ENCODE measurements around the gene CSH2. TPM values are rescaled to one million over a fixed set of nuclear protein-coding genes. Genes with fewer than 3 reads are reported as not detected.

CSH2 gene
- total and polyA plus RNA-seq, 2 experiments from 2014 or later: not detected

DNA sequence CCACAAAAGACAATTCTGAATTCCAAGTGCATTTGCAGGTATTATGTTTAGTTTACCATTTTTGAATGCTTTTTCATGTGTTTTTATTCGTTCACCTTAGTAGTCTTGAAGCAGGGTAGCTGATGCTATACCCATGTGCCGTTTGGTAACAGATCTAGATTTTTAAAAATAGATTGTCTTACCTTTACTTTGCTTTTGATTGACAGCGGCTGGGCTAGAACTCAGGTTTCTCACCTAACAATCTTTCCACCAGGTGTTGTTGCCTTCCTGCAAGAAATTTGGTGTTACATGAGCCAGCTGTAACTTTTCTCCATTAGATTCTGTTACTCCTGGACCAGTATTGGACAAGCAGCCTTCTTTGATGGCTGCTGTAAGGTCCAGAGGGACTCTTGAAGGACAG lies 44.5 kb downstream of the CSH2 start:
- Histone ChIP-seq H3K4me3 (no peak overlapping the region), H3K27me3 (no peaks in the 10 kb centered on the region), H3K27ac (no peak overlapping the region), H3K4me1 (ENCODE audit: low read depth) (peaks cover 8% of the 10 kb centered on the region), H3K36me3 (peaks cover 40% of the 10 kb centered on the region), H3K9me3 (ENCODE audit: low read depth) (no peaks in the 10 kb centered on the region)
- TF ChIP-seq, protein P1, sequence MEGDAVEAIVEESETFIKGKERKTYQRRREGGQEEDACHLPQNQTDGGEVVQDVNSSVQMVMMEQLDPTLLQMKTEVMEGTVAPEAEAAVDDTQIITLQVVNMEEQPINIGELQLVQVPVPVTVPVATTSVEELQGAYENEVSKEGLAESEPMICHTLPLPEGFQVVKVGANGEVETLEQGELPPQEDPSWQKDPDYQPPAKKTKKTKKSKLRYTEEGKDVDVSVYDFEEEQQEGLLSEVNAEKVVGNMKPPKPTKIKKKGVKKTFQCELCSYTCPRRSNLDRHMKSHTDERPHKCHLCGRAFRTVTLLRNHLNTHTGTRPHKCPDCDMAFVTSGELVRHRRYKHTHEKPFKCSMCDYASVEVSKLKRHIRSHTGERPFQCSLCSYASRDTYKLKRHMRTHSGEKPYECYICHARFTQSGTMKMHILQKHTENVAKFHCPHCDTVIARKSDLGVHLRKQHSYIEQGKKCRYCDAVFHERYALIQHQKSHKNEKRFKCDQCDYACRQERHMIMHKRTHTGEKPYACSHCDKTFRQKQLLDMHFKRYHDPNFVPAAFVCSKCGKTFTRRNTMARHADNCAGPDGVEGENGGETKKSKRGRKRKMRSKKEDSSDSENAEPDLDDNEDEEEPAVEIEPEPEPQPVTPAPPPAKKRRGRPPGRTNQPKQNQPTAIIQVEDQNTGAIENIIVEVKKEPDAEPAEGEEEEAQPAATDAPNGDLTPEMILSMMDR (IDR thresholded peaks at IDR 0.05; ENCODE audit: low read depth, low read length): no peak
- DNase-seq (ENCODE audit: low read depth in 1 of 2, low spot score in 1 of 2): no peak

DNA sequence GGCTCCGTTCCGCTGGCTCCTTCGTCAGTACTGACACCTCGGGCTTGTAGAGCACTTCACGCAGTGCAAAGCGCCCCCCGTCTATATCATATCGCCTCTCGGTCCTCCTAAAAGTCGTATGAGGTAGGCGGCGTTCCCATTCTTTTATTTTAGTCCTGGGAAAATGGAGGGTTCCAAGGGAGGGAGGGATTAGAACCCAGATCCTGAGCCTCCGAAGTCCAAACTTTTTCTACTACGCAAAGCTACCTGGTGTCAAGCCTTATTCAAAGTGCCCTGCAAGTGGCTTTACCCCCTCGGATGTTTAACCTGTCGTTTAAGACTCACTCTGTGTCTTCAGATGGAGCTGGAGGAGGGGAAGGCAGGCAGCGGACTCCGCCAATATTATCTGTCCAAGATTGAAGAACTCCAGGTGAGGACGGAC lies 45.7 kb downstream of the CSH2 start:
- Histone ChIP-seq H3K27me3 (no peaks in the 10 kb centered on the region), H3K4me3 (peak overlapping the region; percentile 72), H3K36me3 (peaks cover 34% of the 10 kb centered on the region), H3K27ac (peak overlapping the region; percentile 97), H3K9me3 (ENCODE audit: low read depth) (no peaks in the 10 kb centered on the region), H3K4me1 (ENCODE audit: low read depth) (peaks cover 8% of the 10 kb centered on the region)
- TF ChIP-seq, protein P1 (IDR thresholded peaks at IDR 0.05; ENCODE audit: low read depth, low read length): no peak
- no peak for DNase-seq (ENCODE audit: low read depth in 1 of 2, low spot score in 1 of 2)

DNA sequence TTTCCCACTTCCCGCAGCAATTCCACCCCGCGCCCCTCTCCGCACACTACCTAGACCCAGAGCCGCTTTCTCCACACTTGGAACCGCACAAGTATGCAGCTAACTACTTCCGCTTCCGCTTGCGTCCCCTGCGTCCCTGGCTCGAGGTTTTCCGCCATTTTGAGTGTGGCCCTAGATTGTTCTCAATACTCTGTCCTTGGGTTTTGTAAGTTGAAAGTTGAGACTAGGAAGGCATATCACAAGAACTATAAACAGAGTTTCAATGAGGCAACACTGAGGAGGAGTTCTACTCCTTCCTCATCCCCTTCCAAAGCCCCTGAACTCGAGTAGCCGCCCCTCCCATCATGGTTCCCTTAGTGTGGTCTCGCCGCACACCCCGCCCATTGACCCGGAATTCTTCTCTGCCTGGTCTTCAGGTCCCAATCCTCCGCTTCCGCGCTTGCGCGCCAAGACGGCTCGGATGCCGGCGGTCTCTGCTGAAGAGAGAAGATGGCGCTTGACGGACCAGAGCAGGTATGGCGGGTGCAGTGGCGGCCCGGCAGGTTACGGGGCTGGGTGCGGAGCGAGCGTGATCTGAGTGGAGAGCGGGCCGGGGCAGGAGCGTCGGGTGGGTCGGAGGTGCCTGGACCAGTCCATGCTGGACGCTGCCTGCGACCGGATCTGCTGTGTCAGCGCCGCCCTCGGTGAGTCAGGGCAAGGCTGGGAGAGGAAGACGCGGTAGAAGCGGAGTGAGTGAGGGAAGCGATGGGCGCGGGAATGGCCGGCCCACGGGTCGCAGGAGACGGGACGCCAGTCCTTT lies 46.3 kb downstream of the CSH2 start, which contains the start of the genes FTSJ3 and PSMC5:
FTSJ3 (minus strand) TSS at position 662 of the 799 bp plus-strand sequence. CDS start 761 bp downstream, outside the sequence.
PSMC5 (plus strand) TSS at position 430 of the 799 bp plus-strand sequence; CDS start at position 490, 60 bp downstream.
- Histone ChIP-seq H3K27me3 (no peaks in the 10 kb centered on the region), H3K27ac (peak within 1 kb of the TSS; percentile 97), H3K4me1 (ENCODE audit: low read depth) (peaks cover 8% of the 10 kb centered on the region), H3K36me3 (peaks cover 40% of the 10 kb centered on the region), H3K4me3 (peak within 1 kb of the TSS; percentile 72), H3K9me3 (ENCODE audit: low read depth) (no peaks in the 10 kb centered on the region)
- TF ChIP-seq, protein P1 (IDR thresholded peaks at IDR 0.05; ENCODE audit: low read depth, low read length): peak; percentile 55
- DNase-seq (ENCODE audit: low read depth in 1 of 2, low spot score in 1 of 2): peak; percentile 96

DNA sequence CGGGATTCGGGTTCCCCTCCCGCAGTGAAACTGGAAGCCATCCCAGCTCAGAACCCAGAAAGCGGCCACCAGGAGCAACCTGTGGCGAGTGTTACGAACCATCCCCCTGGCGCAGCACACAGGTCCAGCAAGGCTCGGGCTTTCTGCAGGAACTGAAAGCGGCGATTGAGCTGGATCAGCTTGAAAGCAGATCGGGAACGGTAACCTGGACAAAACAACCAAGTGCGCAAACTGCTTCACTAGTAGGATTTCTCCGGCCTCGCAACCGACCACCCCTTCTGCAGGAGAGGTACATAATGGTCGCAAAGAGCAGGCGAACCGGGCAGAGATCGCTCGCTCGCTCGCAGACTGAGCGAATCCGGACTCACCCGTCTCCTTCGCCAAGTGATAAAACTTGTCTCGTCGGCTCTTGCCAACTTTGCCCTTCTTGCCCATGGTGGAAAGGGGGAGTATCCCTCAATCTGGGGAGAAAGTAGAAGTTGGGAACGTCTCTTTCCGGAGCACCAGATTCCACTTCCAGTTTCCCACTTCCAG lies 46.9 kb downstream of the CSH2 start:
- Histone ChIP-seq H3K27ac (peak overlapping the region; percentile 97), H3K27me3 (no peaks in the 10 kb centered on the region), H3K36me3 (peaks cover 44% of the 10 kb centered on the region), H3K4me1 (ENCODE audit: low read depth) (peaks cover 8% of the 10 kb centered on the region), H3K4me3 (peak overlapping the region; percentile 72), H3K9me3 (ENCODE audit: low read depth) (no peaks in the 10 kb centered on the region)
- peak in 1 of 2 donors; percentile 48 for DNase-seq (ENCODE audit: low read depth in 1 of 2, low spot score in 1 of 2)
- TF ChIP-seq, protein P1 (IDR thresholded peaks at IDR 0.05; ENCODE audit: low read depth, low read length): no peak

DNA sequence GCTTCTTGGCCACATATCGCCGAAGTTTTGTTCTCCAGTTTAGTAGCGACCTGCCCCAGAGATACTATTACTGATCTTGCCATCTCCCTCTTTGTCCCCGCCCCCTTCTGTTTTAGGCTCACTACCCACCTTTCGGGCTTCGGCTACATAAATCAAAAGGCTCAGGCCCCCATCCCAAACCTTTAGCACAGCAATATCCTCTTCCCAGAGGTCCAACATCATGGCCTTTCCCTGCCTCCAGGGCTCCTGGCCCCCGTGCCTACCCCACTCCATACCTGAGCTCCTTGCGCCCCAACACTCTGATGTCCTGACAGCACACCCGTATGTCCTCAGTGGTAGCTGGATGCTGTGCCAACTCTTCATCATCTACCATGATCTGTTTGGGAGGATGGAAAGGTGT lies 49.1 kb downstream of the CSH2 start:
- Histone ChIP-seq H3K27me3 (no peaks in the 10 kb centered on the region), H3K27ac (no peak overlapping the region), H3K4me3 (no peak overlapping the region), H3K36me3 (peaks cover 43% of the 10 kb centered on the region), H3K9me3 (ENCODE audit: low read depth) (no peaks in the 10 kb centered on the region), H3K4me1 (ENCODE audit: low read depth) (peaks cover 8% of the 10 kb centered on the region)
- TF ChIP-seq, protein P1 (IDR thresholded peaks at IDR 0.05; ENCODE audit: low read depth, low read length): no peak
- no peak for DNase-seq (ENCODE audit: low read depth in 1 of 2, low spot score in 1 of 2)
